VCaP (cell line): ENCODE results near the gene B3GNT4.

Source experiments
- H3K27ac ChIP-seq: fragments of 450-650 bp; 2 replicates; pipeline ENCODE4 v1.5.1; 2017
- CTCF ChIP-seq: fragments of 450-650 bp; conservative IDR thresholded peaks from 2 replicates; pipeline ENCODE4 v1.5.1; 2017; ENCODE audit warnings: mild to moderate bottlenecking, moderate library complexity

Gene B3GNT4

GRCh38 chr12:122207391-122207790 lies 3.9 kb downstream of the B3GNT4 start:
- H3K27ac ChIP-seq, result no peak overlapping the region
- TF ChIP-seq CTCF, result no peak

- no peak overlapping the region for H3K27ac ChIP-seq
Observed at GRCh38 chr12:122208073-122208820, 4.7 kb downstream of the B3GNT4 start.

GRCh38 chr12:122215771-122216170 lies 12.3 kb downstream of the B3GNT4 start:
- H3K27ac ChIP-seq, result no peak overlapping the region

More at GRCh38 chr12:122208073-122208820, 4.7 kb downstream of the B3GNT4 start:
- TF ChIP-seq CTCF, result no peak

GRCh38 chr12:122216445-122216844 lies 12.9 kb downstream of the B3GNT4 start:
- no peak for TF ChIP-seq CTCF

More at GRCh38 chr12:122215771-122216170, 12.3 kb downstream of the B3GNT4 start:
- TF ChIP-seq CTCF, result no peak

GRCh38 chr12:122225683-122226365 lies 22.3 kb downstream of the B3GNT4 start, which contains the start of gene DIABLO:
DIABLO (minus strand) TSS chr12:122226052; CDS start chr12:122226014, 38 bp downstream.
- peak within 1 kb of the TSS; percentile 96 for H3K27ac ChIP-seq
- TF ChIP-seq CTCF, result no peak

More at GRCh38 chr12:122216445-122216844, 12.9 kb downstream of the B3GNT4 start:
- no peak overlapping the region for H3K27ac ChIP-seq

GRCh38 chr12:122226366-122227125 lies 23.0 kb downstream of the B3GNT4 start:
- TF ChIP-seq CTCF, result no peak
- peak overlapping the region; percentile 96 for H3K27ac ChIP-seq

GRCh38 chr12:122227341-122227740 lies 23.8 kb downstream of the B3GNT4 start:
- H3K27ac ChIP-seq, result peak overlapping the region; percentile 96
- no peak for TF ChIP-seq CTCF
